OCI-LY1 (cell line): Measurements from ENCODE around the gene FGGY.

Experiments
- H2AFZ ChIP-seq: fragments of 200-600 bp; sonication (generic), shearing (Covaris generic); 2 replicates; pipeline ENCODE4 v1.6.0; 2014; ENCODE audit warnings: antibody characterized with exemption, mild to moderate bottlenecking, low read length
- H3F3A ChIP-seq: fragments of 200-600 bp; sonication (generic), shearing (Covaris generic); 2 replicates; pipeline ENCODE4 v1.6.0; 2014; ENCODE audit warnings: mild to moderate bottlenecking, antibody characterized with exemption, low read length, moderate library complexity; ENCODE audit not compliant: insufficient read depth
- H3K27ac ChIP-seq: fragments of 200-600 bp; sonication (generic); 2 replicates; pipeline ENCODE4 v1.5.1; 2014; ENCODE audit warnings: low read length, mixed run types, mild to moderate bottlenecking, low read depth; ENCODE audit not compliant: poor library complexity, severe bottlenecking
- H3K27me3 ChIP-seq: fragments of 200-600 bp; sonication (generic); 2 replicates; pipeline ENCODE4 v1.6.0; 2014; ENCODE audit warnings: antibody characterized with exemption, mild to moderate bottlenecking, low read length, moderate library complexity; ENCODE audit not compliant: insufficient read depth
- H3K36me3 ChIP-seq: fragments of 200-600 bp; sonication (generic); 2 replicates; pipeline ENCODE4 v1.6.1; 2014; ENCODE audit warnings: mild to moderate bottlenecking, antibody characterized with exemption, low read length, moderate library complexity, mixed read lengths; ENCODE audit not compliant: insufficient read depth
- H3K4me1 ChIP-seq: fragments of 200-600 bp; sonication (generic); 2 replicates; pipeline ENCODE4 v1.5.1; 2014; ENCODE audit warnings: mild to moderate bottlenecking, low read length, moderate library complexity; ENCODE audit not compliant: insufficient read depth, severe bottlenecking
- H3K4me2 ChIP-seq: fragments of 200-600 bp; sonication (generic), shearing (Covaris generic); 2 replicates; pipeline ENCODE4 v1.6.1; 2014; ENCODE audit warnings: low read length
- H3K4me3 ChIP-seq: fragments of 200-600 bp; sonication (generic); 2 replicates; pipeline ENCODE4 v1.5.1; 2014; ENCODE audit warnings: low read length, low read depth, mild to moderate bottlenecking, mixed read lengths; ENCODE audit not compliant: poor library complexity, severe bottlenecking
- H3K79me2 ChIP-seq: fragments of 200-600 bp; shearing (Covaris generic); 2 replicates; pipeline ENCODE4 v1.6.1; 2016; ENCODE audit warnings: mixed run types, low read length, mixed read lengths; ENCODE audit not compliant: insufficient read depth
- H3K9ac ChIP-seq: fragments of 200-600 bp; sonication (generic), shearing (Covaris generic); 2 replicates; pipeline ENCODE4 v1.6.1; 2014; ENCODE audit warnings: mild to moderate bottlenecking, low read length, mixed read lengths
- H3K9me2 ChIP-seq: fragments of 200-600 bp; sonication (generic), shearing (Covaris generic); 2 replicates; pipeline ENCODE4 v1.6.1; 2014; ENCODE audit warnings: low read depth, mild to moderate bottlenecking, low read length, mixed read lengths
- H3K9me3 ChIP-seq: fragments of 200-600 bp; shearing (Covaris generic); 2 replicates; pipeline ENCODE4 v1.6.1; 2014; ENCODE audit warnings: low read length, mixed read lengths
- H4K20me1 ChIP-seq: fragments of 200-600 bp; sonication (generic), shearing (Covaris generic); 2 replicates; pipeline ENCODE4 v1.6.0; 2016; ENCODE audit warnings: mild to moderate bottlenecking, low read length; ENCODE audit not compliant: insufficient read depth
- EZH2 ChIP-seq: fragments of 200-600 bp; sonication (generic), shearing (Covaris generic); IDR thresholded peaks from 2 replicates; pipeline ENCODE4 v1.8.0; 2017; ENCODE audit warnings: borderline replicate concordance, mixed run types, mild to moderate bottlenecking, antibody characterized with exemption, low read length, moderate library complexity, mixed read lengths
- TF ChIP-seq, protein P1 (sequence below): fragments of 200-600 bp; sonication (generic), shearing (Covaris generic); IDR thresholded peaks from 2 replicates; pipeline ENCODE4 v1.5.1; 2017; ENCODE audit warnings: mild to moderate bottlenecking, antibody characterized with exemption, low read length, moderate library complexity, mixed read lengths

FGGY gene

DNA sequence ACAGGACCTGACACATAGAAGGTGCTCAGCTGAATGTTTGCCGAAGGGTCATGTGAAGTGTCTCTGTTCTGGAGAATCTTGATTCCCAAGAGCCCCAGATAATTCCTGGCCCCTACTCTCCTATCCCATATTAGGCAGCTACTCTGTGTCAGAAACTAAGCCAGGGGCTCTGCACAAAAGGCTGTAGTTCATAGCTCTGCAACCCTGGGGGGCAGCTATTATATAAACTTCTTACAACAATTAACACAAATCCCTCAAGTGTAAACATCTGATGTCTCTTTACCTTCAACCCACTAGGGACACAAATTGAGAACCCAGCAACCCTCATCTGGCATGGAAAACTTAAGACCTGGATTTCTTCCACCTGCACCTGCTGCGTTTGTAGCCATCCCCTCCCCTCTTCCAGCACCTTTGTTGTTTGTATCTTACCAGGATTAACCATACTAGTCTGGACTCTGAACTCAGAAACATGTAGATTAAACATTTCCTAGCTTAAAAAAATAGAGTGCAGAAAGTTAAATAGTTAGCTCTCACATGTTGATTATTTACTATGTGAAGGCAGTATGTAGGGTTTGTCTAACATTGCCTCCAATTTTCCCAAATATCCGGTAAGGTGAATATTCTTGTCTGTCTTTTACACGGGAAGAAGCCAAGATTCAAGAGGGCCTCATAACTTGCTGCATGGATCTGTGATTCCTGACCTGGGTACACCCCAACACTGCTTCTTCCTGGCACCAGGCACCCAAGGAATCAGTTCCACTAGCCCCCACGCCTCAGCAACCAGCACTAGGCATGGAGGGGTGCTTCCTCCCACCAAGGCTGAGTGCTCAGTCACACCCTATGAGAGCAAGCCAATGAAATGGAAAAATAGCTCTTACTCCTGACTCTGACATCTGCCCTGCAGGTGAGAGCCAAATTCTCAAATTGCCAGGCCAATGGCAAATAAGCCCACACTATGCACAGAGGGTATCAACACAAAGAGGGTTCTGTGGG, 297.2 kb downstream of the FGGY start:
- Histone ChIP-seq H3K9me3 (no peaks in the 10 kb centered on the region), H3K79me2 (no peaks in the 10 kb centered on the region), H3K27me3 (no peaks in the 10 kb centered on the region), H3K4me3 (no peak overlapping the region), H3K9me2 (no peaks in the 10 kb centered on the region), H3K4me2 (no peak overlapping the region), H4K20me1 (no peaks in the 10 kb centered on the region), H2AFZ (no peak overlapping the region), H3K4me1 (no peaks in the 10 kb centered on the region), H3K27ac (no peak overlapping the region), H3K36me3 (no peaks in the 10 kb centered on the region), H3K9ac (no peak overlapping the region), H3F3A (no peaks in the 10 kb centered on the region)
- TF ChIP-seq, protein P1, sequence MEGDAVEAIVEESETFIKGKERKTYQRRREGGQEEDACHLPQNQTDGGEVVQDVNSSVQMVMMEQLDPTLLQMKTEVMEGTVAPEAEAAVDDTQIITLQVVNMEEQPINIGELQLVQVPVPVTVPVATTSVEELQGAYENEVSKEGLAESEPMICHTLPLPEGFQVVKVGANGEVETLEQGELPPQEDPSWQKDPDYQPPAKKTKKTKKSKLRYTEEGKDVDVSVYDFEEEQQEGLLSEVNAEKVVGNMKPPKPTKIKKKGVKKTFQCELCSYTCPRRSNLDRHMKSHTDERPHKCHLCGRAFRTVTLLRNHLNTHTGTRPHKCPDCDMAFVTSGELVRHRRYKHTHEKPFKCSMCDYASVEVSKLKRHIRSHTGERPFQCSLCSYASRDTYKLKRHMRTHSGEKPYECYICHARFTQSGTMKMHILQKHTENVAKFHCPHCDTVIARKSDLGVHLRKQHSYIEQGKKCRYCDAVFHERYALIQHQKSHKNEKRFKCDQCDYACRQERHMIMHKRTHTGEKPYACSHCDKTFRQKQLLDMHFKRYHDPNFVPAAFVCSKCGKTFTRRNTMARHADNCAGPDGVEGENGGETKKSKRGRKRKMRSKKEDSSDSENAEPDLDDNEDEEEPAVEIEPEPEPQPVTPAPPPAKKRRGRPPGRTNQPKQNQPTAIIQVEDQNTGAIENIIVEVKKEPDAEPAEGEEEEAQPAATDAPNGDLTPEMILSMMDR: no peak
- no peak for TF ChIP-seq EZH2

DNA sequence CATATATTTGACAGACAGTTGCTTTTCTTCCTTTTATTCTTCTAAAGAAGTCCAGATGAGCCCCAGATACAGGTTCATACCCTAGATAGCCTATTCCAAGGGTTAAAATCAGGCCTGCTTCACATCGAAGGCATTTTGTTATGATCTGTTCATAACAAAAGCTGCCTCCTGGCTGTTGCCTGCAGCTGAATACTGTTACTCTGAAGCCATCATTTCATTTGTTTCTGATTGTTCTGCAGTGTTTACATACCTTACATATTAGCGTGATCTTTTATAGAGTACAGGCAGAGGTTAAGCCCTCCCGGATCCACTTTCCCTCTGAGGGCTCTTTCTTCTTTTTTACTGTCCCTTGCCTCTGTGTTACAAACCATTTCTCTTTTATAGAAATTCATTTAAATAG, 298.9 kb downstream of the FGGY start:
- H3F3A ChIP-seq: no peaks in the 10 kb centered on the region
- no peak overlapping the region for H3K4me2 ChIP-seq
- no peaks in the 10 kb centered on the region for H3K79me2 ChIP-seq
- TF ChIP-seq EZH2: no peak
- TF ChIP-seq, protein P1: no peak
- H3K4me3 ChIP-seq: no peak overlapping the region
- H3K9ac ChIP-seq: no peak overlapping the region
- no peaks in the 10 kb centered on the region for H3K9me2 ChIP-seq
- H3K36me3 ChIP-seq: no peaks in the 10 kb centered on the region
- H3K27ac ChIP-seq: no peak overlapping the region
- H3K9me3 ChIP-seq: no peaks in the 10 kb centered on the region
- H4K20me1 ChIP-seq: no peaks in the 10 kb centered on the region
- no peaks in the 10 kb centered on the region for H3K4me1 ChIP-seq
- H2AFZ ChIP-seq: no peak overlapping the region
- H3K27me3 ChIP-seq: no peaks in the 10 kb centered on the region

DNA sequence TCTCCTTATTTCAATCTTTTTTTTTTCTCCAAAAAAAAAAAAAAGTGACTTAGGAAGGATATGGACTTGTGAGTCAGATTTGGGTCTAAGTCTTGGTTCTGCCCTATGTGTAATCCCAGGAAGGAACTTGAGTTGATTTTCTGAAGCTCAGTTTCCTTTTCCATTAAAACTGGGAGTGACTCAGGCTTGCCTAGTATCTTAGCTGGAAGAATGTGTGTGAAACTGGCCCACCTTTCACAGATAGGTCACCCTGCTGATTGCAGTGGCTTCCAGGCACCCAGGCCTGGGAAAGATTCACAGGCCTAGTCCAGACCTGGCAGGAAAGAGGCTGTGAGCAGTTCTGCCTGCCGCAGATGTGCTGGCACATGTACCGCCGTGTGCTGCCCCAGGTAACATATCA, 299.5 kb downstream of the FGGY start:
- H3K27me3 ChIP-seq: no peaks in the 10 kb centered on the region
- H3K4me2 ChIP-seq: no peak overlapping the region
- H3K9ac ChIP-seq: no peak overlapping the region
- no peaks in the 10 kb centered on the region for H3K4me1 ChIP-seq
- H3K4me3 ChIP-seq: no peak overlapping the region
- H3K9me2 ChIP-seq: no peaks in the 10 kb centered on the region
- no peaks in the 10 kb centered on the region for H3F3A ChIP-seq
- H2AFZ ChIP-seq: no peak overlapping the region
- no peaks in the 10 kb centered on the region for H3K9me3 ChIP-seq
- no peaks in the 10 kb centered on the region for H3K79me2 ChIP-seq
- H4K20me1 ChIP-seq: no peaks in the 10 kb centered on the region
- H3K27ac ChIP-seq: no peak overlapping the region
- no peak for TF ChIP-seq EZH2
- TF ChIP-seq, protein P1: no peak
- no peaks in the 10 kb centered on the region for H3K36me3 ChIP-seq
